Brain microvascular endothelial cell (primary cell): Measurements from ENCODE around the gene TNRC6B.

Experiments used
- DNase-seq: peaks from one replicate; pipeline ENCODE4 v3.0.0-alpha.2; 2020
- H3K27ac ChIP-seq: fragments of 250-450 bp; sonication (Bioruptor Pico); 2 replicates; pipeline ENCODE4 v1.5.1; 2020; ENCODE audit warnings: mild to moderate bottlenecking, moderate library complexity
- H3K27me3 ChIP-seq: fragments of 250-450 bp; sonication (Bioruptor Pico); replicated peaks from 2 replicates; pipeline ENCODE4 v1.5.1; 2020; ENCODE audit warnings: mild to moderate bottlenecking
- H3K36me3 ChIP-seq: fragments of 250-450 bp; sonication (Bioruptor Pico); replicated peaks from 2 replicates; pipeline ENCODE4 v1.5.1; 2020; ENCODE audit warnings: mild to moderate bottlenecking
- H3K4me3 ChIP-seq: 2 replicates; pipeline ENCODE4 v1.5.1; 2011; ENCODE audit warnings: low read depth, mild to moderate bottlenecking, control low read depth, low read length, moderate library complexity
- CTCF ChIP-seq: IDR thresholded peaks from 2 replicates; pipeline ENCODE4 v1.5.1; 2011; ENCODE audit warnings: low read depth, mild to moderate bottlenecking, moderate library complexity, low read length, control low read depth, inconsistent platforms; ENCODE audit errors: missing control alignments
- in situ Hi-C: cut with HindIII; loops from 2 replicates; pipeline ENCODE4 v1.10.0; 2017; ENCODE audit warnings: low sequenced_read_pairs, low pct_ligation_motif_present

Gene TNRC6B

GRCh38 chr22:40363059-40363458, 185.3 kb downstream of the TNRC6B start:
- no peak for DNase-seq
- Histone ChIP-seq H3K4me3 (no peak overlapping the region), H3K27me3 (no peaks in the 10 kb centered on the region), H3K27ac (peak overlapping the region; percentile 18), H3K36me3 (peaks cover 84% of the 10 kb centered on the region)
- in situ Hi-C loops, result no loop called here
- TF ChIP-seq CTCF, result no peak

- Histone ChIP-seq H3K27me3 (no peaks in the 10 kb centered on the region), H3K4me3 (no peak overlapping the region), H3K27ac (no peak overlapping the region), H3K36me3 (peaks cover 79% of the 10 kb centered on the region)
- in situ Hi-C loops, result no loop called here
- TF ChIP-seq CTCF, result no peak
- DNase-seq, result no peak
Measured at GRCh38 chr22:40364431-40364830, 186.7 kb downstream of the TNRC6B start.

- Histone ChIP-seq H3K36me3 (peaks cover 64% of the 10 kb centered on the region), H3K27me3 (no peaks in the 10 kb centered on the region), H3K4me3 (no peak overlapping the region)
Measured at GRCh38 chr22:40366068-40366467, 188.3 kb downstream of the TNRC6B start.

GRCh38 chr22:40367342-40367741, 189.6 kb downstream of the TNRC6B start:
- Histone ChIP-seq H3K4me3 (no peak overlapping the region), H3K27ac (no peak overlapping the region), H3K27me3 (no peaks in the 10 kb centered on the region), H3K36me3 (peaks cover 51% of the 10 kb centered on the region)
- in situ Hi-C loops, result no loop called here
- no peak for TF ChIP-seq CTCF
- no peak for DNase-seq

More at GRCh38 chr22:40366068-40366467, 188.3 kb downstream of the TNRC6B start:
- in situ Hi-C loops, result no loop called here
- no peak for DNase-seq
- no peak for TF ChIP-seq CTCF
- H3K27ac ChIP-seq, result no peak overlapping the region

- no peaks in the 10 kb centered on the region for H3K27me3 ChIP-seq
- H3K36me3 ChIP-seq, result peaks cover 47% of the 10 kb centered on the region
- no peak for DNase-seq
- no peak for TF ChIP-seq CTCF
- no peak overlapping the region for H3K4me3 ChIP-seq
- no peak overlapping the region for H3K27ac ChIP-seq
- in situ Hi-C loops, result no loop called here
Measured at GRCh38 chr22:40368016-40368415, 190.3 kb downstream of the TNRC6B start.

- DNase-seq, result no peak
- in situ Hi-C loops, result no loop called here
- H3K4me3 ChIP-seq, result no peak overlapping the region
- H3K27ac ChIP-seq, result no peak overlapping the region
- no peak for TF ChIP-seq CTCF
- peaks cover 39% of the 10 kb centered on the region for H3K36me3 ChIP-seq
- no peaks in the 10 kb centered on the region for H3K27me3 ChIP-seq
Measured at GRCh38 chr22:40368836-40369235, 191.1 kb downstream of the TNRC6B start.
